22Rv1 (cell line): ENCODE data around the gene RHBDD2.
"Not testable (repeated sequence)": the region's sequence is repeated elsewhere in the genome, so short reads cannot be mapped to it uniquely, and the experiment has no call there.

ENCODE experiments used
- ZFX ChIP-seq: fragments of 450-650 bp; IDR thresholded peaks from 2 replicates; pipeline ENCODE4 v1.6.1; 2017; ENCODE audit warnings: antibody characterized with exemption, borderline replicate concordance
- TF ChIP-seq, protein P1 (sequence below): fragments of 450-650 bp; IDR thresholded peaks from 2 replicates; pipeline ENCODE4 v1.5.1; 2017; ENCODE audit warnings: mild to moderate bottlenecking

DNA sequence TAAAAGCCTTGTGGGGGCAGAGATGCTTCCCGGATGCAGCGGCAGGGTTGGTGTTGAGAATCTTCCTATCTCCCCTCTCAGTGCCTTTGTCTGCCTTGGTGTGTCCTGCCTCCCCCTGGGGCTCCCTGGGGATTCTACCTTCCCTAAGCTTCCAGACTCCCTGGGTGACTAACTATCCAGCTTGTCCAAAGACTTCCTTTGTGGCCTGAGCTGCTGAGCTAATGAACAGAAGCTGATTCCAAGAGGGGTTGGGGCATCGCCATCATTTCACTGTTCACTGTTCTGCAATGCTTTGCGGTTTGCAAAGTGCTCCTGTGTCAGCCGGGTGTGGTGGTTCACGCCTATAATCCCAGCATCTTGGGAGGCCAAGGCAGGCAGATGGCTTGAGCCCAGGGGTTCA is 45.2 kb upstream of the RHBDD2 start:
- TF ChIP-seq, protein P1, sequence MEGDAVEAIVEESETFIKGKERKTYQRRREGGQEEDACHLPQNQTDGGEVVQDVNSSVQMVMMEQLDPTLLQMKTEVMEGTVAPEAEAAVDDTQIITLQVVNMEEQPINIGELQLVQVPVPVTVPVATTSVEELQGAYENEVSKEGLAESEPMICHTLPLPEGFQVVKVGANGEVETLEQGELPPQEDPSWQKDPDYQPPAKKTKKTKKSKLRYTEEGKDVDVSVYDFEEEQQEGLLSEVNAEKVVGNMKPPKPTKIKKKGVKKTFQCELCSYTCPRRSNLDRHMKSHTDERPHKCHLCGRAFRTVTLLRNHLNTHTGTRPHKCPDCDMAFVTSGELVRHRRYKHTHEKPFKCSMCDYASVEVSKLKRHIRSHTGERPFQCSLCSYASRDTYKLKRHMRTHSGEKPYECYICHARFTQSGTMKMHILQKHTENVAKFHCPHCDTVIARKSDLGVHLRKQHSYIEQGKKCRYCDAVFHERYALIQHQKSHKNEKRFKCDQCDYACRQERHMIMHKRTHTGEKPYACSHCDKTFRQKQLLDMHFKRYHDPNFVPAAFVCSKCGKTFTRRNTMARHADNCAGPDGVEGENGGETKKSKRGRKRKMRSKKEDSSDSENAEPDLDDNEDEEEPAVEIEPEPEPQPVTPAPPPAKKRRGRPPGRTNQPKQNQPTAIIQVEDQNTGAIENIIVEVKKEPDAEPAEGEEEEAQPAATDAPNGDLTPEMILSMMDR, result not testable (repeated sequence)
- TF ChIP-seq ZFX, result not testable (repeated sequence)
